HCT116 (cell line): Measurements from ENCODE around the gene PGBD5. TPM values are rescaled to one million over a fixed set of nuclear protein-coding genes. Genes with fewer than 3 reads are reported as not detected.

Experiments
- ATAC-seq: fragments of 200-7000 bp; cut with Tn5 transposase; 2 replicates; pipeline ENCODE4 v1.9.1; 2020; ENCODE audit warnings: mild to moderate bottlenecking, moderate library complexity
- BruUV-seq: library from RNA; stranded (reverse); fragments of 400-500 nt; replicated peaks from 2 replicates; lab custom pipeline; 2021; lab: Mats Ljungman, UMichigan
- CTCF ChIA-PET: fragments of 300-600 bp; sonication (Branson Sonifier 250); formaldehyde crosslinking; loops from one replicate; lab custom pipeline; 2021; ENCODE audit warnings: antibody characterized with exemption; lab: Charles Lee
- POLR2A ChIA-PET: fragments of 300-600, 350-600 bp; sonication (Branson Sonifier 250); formaldehyde crosslinking; loops from one replicate; lab custom pipeline; 2021; ENCODE audit warnings: antibody characterized with exemption; lab: Charles Lee
- RAD21 ChIA-PET, 2 experiments: fragments of 300-600 bp; sonication (Branson Sonifier 250); formaldehyde crosslinking; loops; one replicate each; lab custom pipeline; 2023; ENCODE audit warnings: low total read pairs in 2 of 2; ENCODE audit not compliant: uncharacterized antibody in 2 of 2, unreplicated experiment in 2 of 2, low non-redundant PET in 1 of 2; lab: Charles Lee
- DNase-seq: peaks from one replicate; pipeline ENCODE4 v3.0.0-alpha.2; 2010; ENCODE audit warnings: low read depth, low spot score
- H2AFZ ChIP-seq: fragments of 200-600 bp; shearing (Covaris generic), sonication (generic); 2 replicates; pipeline ENCODE4 v1.6.1; 2017; ENCODE audit warnings: low read depth, mixed run types, mixed read lengths, antibody characterized with exemption, low read length; ENCODE audit not compliant: poor library complexity, severe bottlenecking
- H3K27ac ChIP-seq: 2 replicates; pipeline ENCODE4 v1.5.1; 2012; ENCODE audit warnings: low read depth, low read length
- H3K27me3 ChIP-seq: fragments of 200-600 bp; sonication (generic); 2 replicates; pipeline ENCODE4 v1.6.1; 2016; ENCODE audit warnings: mixed run types, low read length, mixed read lengths; ENCODE audit not compliant: insufficient read depth
- H3K36me3 ChIP-seq, 2 experiments: fragments of 200-500 bp in 1 of 2; fragments of 200-600 bp in 1 of 2; sonication (Bioruptor generic) in 1 of 2; sonication (generic) in 1 of 2; 2 replicates each; pipeline versions ENCODE4 v1.5.1 to v1.6.1; 2014 to 2016; ENCODE audit warnings: low read length in 2 of 2, inconsistent platforms in 1 of 2, mixed read lengths in 1 of 2, mixed run types in 1 of 2; ENCODE audit not compliant: insufficient read depth in 2 of 2, control insufficient read depth in 1 of 2
- H3K4me1 ChIP-seq, 2 experiments: fragments of 200-600 bp in 1 of 2; sonication (generic) in 1 of 2; 2 replicates each; pipeline versions ENCODE4 v1.5.1 to v1.6.1; 2012 to 2017; ENCODE audit warnings: low read length in 2 of 2, inconsistent platforms in 1 of 2, mild to moderate bottlenecking in 1 of 2, mixed read lengths in 1 of 2, mixed run types in 1 of 2, moderate library complexity in 1 of 2; ENCODE audit not compliant: insufficient read depth in 2 of 2, control insufficient read depth in 1 of 2
- H3K4me2 ChIP-seq: fragments of 200-600 bp; sonication (generic); 2 replicates; pipeline ENCODE4 v1.6.1; 2017; ENCODE audit warnings: mixed run types, low read length, mixed read lengths
- H3K4me3 ChIP-seq, 2 experiments: fragments of 200-600 bp in 1 of 2; sonication (generic) in 1 of 2; replicated peaks in 1 of 2; 2 replicates each; pipeline ENCODE4 v1.5.1; 2011 to 2016; ENCODE audit warnings: low read length in 2 of 2, control low read depth in 1 of 2, low read depth in 1 of 2, mild to moderate bottlenecking in 1 of 2, mixed read lengths in 1 of 2, mixed run types in 1 of 2
- H3K79me2 ChIP-seq: fragments of 200-600 bp; sonication (generic); 2 replicates; pipeline ENCODE4 v1.6.1; 2017; ENCODE audit warnings: mild to moderate bottlenecking, mixed run types, low read length, moderate library complexity, mixed read lengths; ENCODE audit not compliant: insufficient read depth
- H3K9ac ChIP-seq: fragments of 200-600 bp; sonication (generic); 2 replicates; pipeline ENCODE4 v1.6.1; 2016; ENCODE audit warnings: low read length, mixed read lengths
- H3K9me2 ChIP-seq: fragments of 200-600 bp; sonication (generic), shearing (Covaris generic); 2 replicates; pipeline ENCODE4 v1.6.1; 2017; ENCODE audit warnings: mixed run types, mild to moderate bottlenecking, moderate library complexity; ENCODE audit not compliant: insufficient read depth
- H3K9me3 ChIP-seq, 2 experiments: fragments of 200-500 bp in 1 of 2; fragments of 200-600 bp in 1 of 2; sonication (Bioruptor generic) in 1 of 2; sonication (generic) in 1 of 2; 2 replicates each; pipeline ENCODE4 v1.6.1; 2014 to 2017; ENCODE audit warnings: low read length in 2 of 2, mixed read lengths in 2 of 2, inconsistent platforms in 1 of 2, low read depth in 1 of 2, mild to moderate bottlenecking in 1 of 2, mixed run types in 1 of 2, moderate library complexity in 1 of 2; ENCODE audit not compliant: control insufficient read depth in 1 of 2, insufficient read depth in 1 of 2
- H4K20me1 ChIP-seq: fragments of 200-600 bp; sonication (generic), shearing (Covaris generic); 2 replicates; pipeline ENCODE4 v1.6.1; 2017; ENCODE audit warnings: mixed run types, mild to moderate bottlenecking, moderate library complexity; ENCODE audit not compliant: insufficient read depth
- CBX3 ChIP-seq: IDR thresholded peaks from 2 replicates; pipeline ENCODE4 v1.6.1; 2012; ENCODE audit warnings: low read depth
- CEBPB ChIP-seq: IDR thresholded peaks from 2 replicates; pipeline ENCODE4 v1.6.1; 2012; ENCODE audit warnings: low read depth
- EGR1 ChIP-seq: IDR thresholded peaks from 2 replicates; pipeline ENCODE4 v1.6.1; 2012; ENCODE audit warnings: low read depth
- ELF1 ChIP-seq: IDR thresholded peaks from 2 replicates; pipeline ENCODE4 v1.6.1; 2012; ENCODE audit warnings: low read depth, borderline replicate concordance
- EZH2 ChIP-seq: fragments of 200-600 bp; sonication (generic); IDR thresholded peaks from 2 replicates; pipeline ENCODE4 v1.6.1; 2017; ENCODE audit warnings: antibody characterized with exemption, mixed run types
- EZH2phosphoT487 ChIP-seq: fragments of 200-600 bp; IDR thresholded peaks from 2 replicates; pipeline ENCODE4 v1.6.1; 2018; ENCODE audit warnings: antibody characterized with exemption, borderline replicate concordance
- FOSL1 ChIP-seq: IDR thresholded peaks from 2 replicates; pipeline ENCODE4 v1.6.1; 2012; ENCODE audit warnings: low read depth
- JUND ChIP-seq: IDR thresholded peaks from 2 replicates; pipeline ENCODE4 v1.6.1; 2012
- POLR2AphosphoS5 ChIP-seq: IDR thresholded peaks from 2 replicates; pipeline ENCODE4 v1.6.1; 2011; ENCODE audit warnings: mild to moderate bottlenecking, low read depth, low read length, moderate library complexity
- RAD21 ChIP-seq: IDR thresholded peaks from 2 replicates; pipeline ENCODE4 v1.6.1; 2012; ENCODE audit warnings: low read depth, mild to moderate bottlenecking
- TCF7L2 ChIP-seq: IDR thresholded peaks from 2 replicates; pipeline ENCODE4 v1.7.0; 2011; ENCODE audit warnings: borderline replicate concordance, inconsistent platforms; ENCODE audit not compliant: insufficient read depth, insufficient read length; ENCODE audit errors: extremely low read depth
- ZFX ChIP-seq: fragments of 450-650 bp; IDR thresholded peaks from 2 replicates; pipeline ENCODE4 v1.6.1; 2017
- ZNF274 ChIP-seq: fragments of 200-500 bp; sonication (Bioruptor generic); IDR thresholded peaks from 2 replicates; pipeline ENCODE4 v1.6.1; 2014; ENCODE audit warnings: mild to moderate bottlenecking, low read depth, low read length, inconsistent platforms
- intact Hi-C: fragments of 100-400 bp; cut with micrococcal nuclease; formaldehyde crosslinking; loops from 2 replicates; pipeline ENCODE4 v1.10.0; 2022
- total RNA-seq: library from RNA; stranded (reverse); gene quantifications from one replicate; pipeline ENCODE4 v1.2.1, GENCODE V29; 2021; ENCODE audit not compliant: unreplicated experiment
- TF ChIP-seq, protein P1 (sequence below): IDR thresholded peaks from 2 replicates; pipeline ENCODE4 v1.6.1; 2012
- TF ChIP-seq, protein P2 (sequence below): IDR thresholded peaks from 2 replicates; pipeline ENCODE4 v1.6.1; 2011; ENCODE audit warnings: mild to moderate bottlenecking, low read length, moderate library complexity; ENCODE audit not compliant: insufficient replicate concordance; ENCODE audit errors: extremely low read depth
- TF ChIP-seq, protein P3 (sequence below), 3 experiments: fragments of 200-600 bp in 1 of 3; sonication (generic) in 1 of 3; IDR thresholded peaks in 2 of 3; conservative IDR thresholded peaks in 1 of 3; 2 replicates each; pipeline ENCODE4 v1.5.1; 2012 to 2017; ENCODE audit warnings: low read depth in 2 of 3, low read length in 2 of 3, antibody characterized with exemption in 1 of 3, borderline replicate concordance in 1 of 3, control low read depth in 1 of 3, mild to moderate bottlenecking in 1 of 3, mixed read lengths in 1 of 3, mixed run types in 1 of 3, moderate library complexity in 1 of 3; ENCODE audit not compliant: insufficient read depth in 1 of 3
- TF ChIP-seq, protein P4 (sequence below): IDR thresholded peaks from 2 replicates; pipeline ENCODE4 v1.6.1; 2012; ENCODE audit warnings: low read depth
- TF ChIP-seq, protein P5 (sequence below): IDR thresholded peaks from 2 replicates; pipeline ENCODE4 v1.6.1; 2012

The PGBD5 gene
- total RNA-seq, 1 experiment from 2014 or later = 0.27 TPM

DNA sequence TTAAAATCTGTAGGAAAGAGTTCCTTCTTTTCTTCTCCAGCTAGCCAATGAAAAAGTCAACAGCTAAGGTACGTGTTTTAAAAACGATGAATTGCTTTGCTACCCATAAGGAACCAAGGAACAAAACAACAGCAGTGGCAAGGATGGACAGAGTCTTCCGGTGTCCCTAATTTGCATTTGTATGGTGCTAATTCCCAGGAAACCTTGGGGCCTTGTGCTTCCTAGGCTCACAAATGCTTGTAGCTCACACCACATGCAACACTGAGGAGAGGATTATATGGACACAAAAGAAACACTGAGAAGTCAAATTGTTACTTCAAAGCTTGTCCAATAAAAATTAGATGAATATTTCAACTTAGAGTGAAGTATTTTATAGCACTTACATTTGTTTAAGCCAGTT is 1.8 kb upstream of the PGBD5 start:
- Histone ChIP-seq H3K36me3 (no peaks in the 10 kb centered on the region), H3K4me3 (no peak overlapping the region), H3K9me2 (no peaks in the 10 kb centered on the region), H3K9me3 (no peaks in the 10 kb centered on the region), H3K4me1 (no peaks in the 10 kb centered on the region), H3K4me2 (no peak overlapping the region), H3K79me2 (no peaks in the 10 kb centered on the region), H3K9ac (no peak overlapping the region), H3K27me3 (peaks cover 26% of the 10 kb centered on the region; the same call in 1 of the 2 replicates)
- intact Hi-C loops = no loop called here
- DNase-seq (no peak), ATAC-seq (no peak)
- RAD21 ChIA-PET = no interaction called here
- POLR2A ChIA-PET = no interaction called here
- CTCF ChIA-PET = no interaction called here
- TF ChIP-seq EZH2phosphoT487 = no peak
- TF ChIP-seq TCF7L2 = no peak
- no peak for TF ChIP-seq ZFX
- TF ChIP-seq FOSL1 = no peak
- TF ChIP-seq, protein P1, sequence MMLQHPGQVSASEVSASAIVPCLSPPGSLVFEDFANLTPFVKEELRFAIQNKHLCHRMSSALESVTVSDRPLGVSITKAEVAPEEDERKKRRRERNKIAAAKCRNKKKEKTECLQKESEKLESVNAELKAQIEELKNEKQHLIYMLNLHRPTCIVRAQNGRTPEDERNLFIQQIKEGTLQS = no peak
- TF ChIP-seq CBX3 = no peak
- no peak for TF ChIP-seq ELF1
- no peak for TF ChIP-seq CEBPB
- TF ChIP-seq, protein P2, sequence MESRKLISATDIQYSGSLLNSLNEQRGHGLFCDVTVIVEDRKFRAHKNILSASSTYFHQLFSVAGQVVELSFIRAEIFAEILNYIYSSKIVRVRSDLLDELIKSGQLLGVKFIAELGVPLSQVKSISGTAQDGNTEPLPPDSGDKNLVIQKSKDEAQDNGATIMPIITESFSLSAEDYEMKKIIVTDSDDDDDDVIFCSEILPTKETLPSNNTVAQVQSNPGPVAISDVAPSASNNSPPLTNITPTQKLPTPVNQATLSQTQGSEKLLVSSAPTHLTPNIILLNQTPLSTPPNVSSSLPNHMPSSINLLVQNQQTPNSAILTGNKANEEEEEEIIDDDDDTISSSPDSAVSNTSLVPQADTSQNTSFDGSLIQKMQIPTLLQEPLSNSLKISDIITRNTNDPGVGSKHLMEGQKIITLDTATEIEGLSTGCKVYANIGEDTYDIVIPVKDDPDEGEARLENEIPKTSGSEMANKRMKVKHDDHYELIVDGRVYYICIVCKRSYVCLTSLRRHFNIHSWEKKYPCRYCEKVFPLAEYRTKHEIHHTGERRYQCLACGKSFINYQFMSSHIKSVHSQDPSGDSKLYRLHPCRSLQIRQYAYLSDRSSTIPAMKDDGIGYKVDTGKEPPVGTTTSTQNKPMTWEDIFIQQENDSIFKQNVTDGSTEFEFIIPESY = no peak
- TF ChIP-seq EZH2 = no peak
- no peak for TF ChIP-seq EGR1
- no peak for TF ChIP-seq POLR2AphosphoS5
- no peak for TF ChIP-seq JUND
- TF ChIP-seq ZNF274 = no peak
- TF ChIP-seq RAD21 = no peak
- TF ChIP-seq, protein P3, sequence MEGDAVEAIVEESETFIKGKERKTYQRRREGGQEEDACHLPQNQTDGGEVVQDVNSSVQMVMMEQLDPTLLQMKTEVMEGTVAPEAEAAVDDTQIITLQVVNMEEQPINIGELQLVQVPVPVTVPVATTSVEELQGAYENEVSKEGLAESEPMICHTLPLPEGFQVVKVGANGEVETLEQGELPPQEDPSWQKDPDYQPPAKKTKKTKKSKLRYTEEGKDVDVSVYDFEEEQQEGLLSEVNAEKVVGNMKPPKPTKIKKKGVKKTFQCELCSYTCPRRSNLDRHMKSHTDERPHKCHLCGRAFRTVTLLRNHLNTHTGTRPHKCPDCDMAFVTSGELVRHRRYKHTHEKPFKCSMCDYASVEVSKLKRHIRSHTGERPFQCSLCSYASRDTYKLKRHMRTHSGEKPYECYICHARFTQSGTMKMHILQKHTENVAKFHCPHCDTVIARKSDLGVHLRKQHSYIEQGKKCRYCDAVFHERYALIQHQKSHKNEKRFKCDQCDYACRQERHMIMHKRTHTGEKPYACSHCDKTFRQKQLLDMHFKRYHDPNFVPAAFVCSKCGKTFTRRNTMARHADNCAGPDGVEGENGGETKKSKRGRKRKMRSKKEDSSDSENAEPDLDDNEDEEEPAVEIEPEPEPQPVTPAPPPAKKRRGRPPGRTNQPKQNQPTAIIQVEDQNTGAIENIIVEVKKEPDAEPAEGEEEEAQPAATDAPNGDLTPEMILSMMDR (IDR thresholded peaks at IDR 0.05 in 2 of 3, conservative IDR thresholded peaks at IDR 0.05 in 1 of 3; ENCODE audit: borderline replicate concordance in 1 of 3, insufficient read depth in 1 of 3, low read depth in 2 of 3, low read length in 2 of 3) = no peak
- TF ChIP-seq, protein P4, sequence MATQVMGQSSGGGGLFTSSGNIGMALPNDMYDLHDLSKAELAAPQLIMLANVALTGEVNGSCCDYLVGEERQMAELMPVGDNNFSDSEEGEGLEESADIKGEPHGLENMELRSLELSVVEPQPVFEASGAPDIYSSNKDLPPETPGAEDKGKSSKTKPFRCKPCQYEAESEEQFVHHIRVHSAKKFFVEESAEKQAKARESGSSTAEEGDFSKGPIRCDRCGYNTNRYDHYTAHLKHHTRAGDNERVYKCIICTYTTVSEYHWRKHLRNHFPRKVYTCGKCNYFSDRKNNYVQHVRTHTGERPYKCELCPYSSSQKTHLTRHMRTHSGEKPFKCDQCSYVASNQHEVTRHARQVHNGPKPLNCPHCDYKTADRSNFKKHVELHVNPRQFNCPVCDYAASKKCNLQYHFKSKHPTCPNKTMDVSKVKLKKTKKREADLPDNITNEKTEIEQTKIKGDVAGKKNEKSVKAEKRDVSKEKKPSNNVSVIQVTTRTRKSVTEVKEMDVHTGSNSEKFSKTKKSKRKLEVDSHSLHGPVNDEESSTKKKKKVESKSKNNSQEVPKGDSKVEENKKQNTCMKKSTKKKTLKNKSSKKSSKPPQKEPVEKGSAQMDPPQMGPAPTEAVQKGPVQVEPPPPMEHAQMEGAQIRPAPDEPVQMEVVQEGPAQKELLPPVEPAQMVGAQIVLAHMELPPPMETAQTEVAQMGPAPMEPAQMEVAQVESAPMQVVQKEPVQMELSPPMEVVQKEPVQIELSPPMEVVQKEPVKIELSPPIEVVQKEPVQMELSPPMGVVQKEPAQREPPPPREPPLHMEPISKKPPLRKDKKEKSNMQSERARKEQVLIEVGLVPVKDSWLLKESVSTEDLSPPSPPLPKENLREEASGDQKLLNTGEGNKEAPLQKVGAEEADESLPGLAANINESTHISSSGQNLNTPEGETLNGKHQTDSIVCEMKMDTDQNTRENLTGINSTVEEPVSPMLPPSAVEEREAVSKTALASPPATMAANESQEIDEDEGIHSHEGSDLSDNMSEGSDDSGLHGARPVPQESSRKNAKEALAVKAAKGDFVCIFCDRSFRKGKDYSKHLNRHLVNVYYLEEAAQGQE = no peak
- TF ChIP-seq, protein P5, sequence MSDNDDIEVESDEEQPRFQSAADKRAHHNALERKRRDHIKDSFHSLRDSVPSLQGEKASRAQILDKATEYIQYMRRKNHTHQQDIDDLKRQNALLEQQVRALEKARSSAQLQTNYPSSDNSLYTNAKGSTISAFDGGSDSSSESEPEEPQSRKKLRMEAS = no peak
- TF ChIP-seq, all 23 proteins: peak for 0
- no peaks in the 10 kb centered on the region for H4K20me1 ChIP-seq
- H3K27ac ChIP-seq = no peak overlapping the region
- no peak overlapping the region for H2AFZ ChIP-seq
- BruUV-seq = no TSS peak
